Prostate gland (tissue), 2 donors: Measurements from ENCODE around the gene MYO18B. TPM values are rescaled to one million over a fixed set of nuclear protein-coding genes. Genes with fewer than 3 reads are reported as not detected.

Experiments used
- DNase-seq: peaks from one replicate; pipeline ENCODE4 v3.0.0-alpha.2; 2019; ENCODE audit warnings: low spot score
- H3K27ac ChIP-seq, 2 donors: fragments of 200-600 bp; sonication (generic); 2 replicates each; pipeline ENCODE4 v1.5.1; 2017 to 2019
- H3K27me3 ChIP-seq: fragments of 200-600 bp; sonication (generic); replicated peaks from 2 replicates; pipeline ENCODE4 v1.5.1; 2019; ENCODE audit not compliant: insufficient read depth
- H3K36me3 ChIP-seq, 2 donors: fragments of 200-600 bp; sonication (generic); 1 replicate in 1 of 2; 2 replicates in 1 of 2; pipeline versions ENCODE4 v1.5.1 to v1.8.1; 2017 to 2019
- H3K4me1 ChIP-seq: fragments of 200-600 bp; sonication (generic); replicated peaks from 2 replicates; pipeline ENCODE4 v1.5.1; 2019
- H3K4me3 ChIP-seq, 2 donors: fragments of 200-600 bp; sonication (generic); 2 replicates each; pipeline ENCODE4 v1.5.1; 2017 to 2019
- H3K9me3 ChIP-seq: fragments of 200-600 bp; sonication (generic); 2 replicates; pipeline ENCODE4 v1.5.1; 2017
- CTCF ChIP-seq, 4 experiments: fragments of 200-600 bp in 2 of 4; fragments of 450-650 bp in 2 of 4; sonication (generic) in 2 of 4; IDR thresholded peaks; 1 replicate in 3 of 4; 2 replicates in 1 of 4; pipeline ENCODE4 v1.5.1; 2016 to 2019; ENCODE audit warnings: antibody characterized with exemption in 4 of 4, mild to moderate bottlenecking in 2 of 4, moderate library complexity in 2 of 4
- POLR2A ChIP-seq: fragments of 450-650 bp; IDR thresholded peaks from one replicate; pipeline ENCODE4 v1.6.1; 2016; ENCODE audit warnings: antibody characterized with exemption, mild to moderate bottlenecking
- POLR2AphosphoS5 ChIP-seq: sonication (generic); formaldehyde crosslinking; IDR thresholded peaks from one replicate; pipeline ENCODE4 v1.6.1; 2017; ENCODE audit warnings: antibody characterized with exemption
- WGBS: methylation state at CpG from one replicate; pipeline ENCODE4 v1.1.5; 2018; 5-methylcytosine and 5-hydroxymethylcytosine counted together
- intact Hi-C: fragments of 100-400 bp; cut with DNase I; formaldehyde crosslinking; loops from one replicate; pipeline ENCODE4 v1.14.2; 2022
- total RNA-seq, 2 donors: library from RNA; depleted of rRNA; stranded (reverse); fragments of >200 nt; gene quantifications; one replicate each; pipeline ENCODE4 v1.1.0, GENCODE V29; 2016

MYO18B gene
- total RNA-seq, 2 donors from 2014 or later = 3.1 to 7.1 TPM

- Histone ChIP-seq H3K9me3 (no peaks in the 10 kb centered on the region), H3K27ac (no peak overlapping the region), H3K4me3 (no peak overlapping the region), H3K4me1 (no peaks in the 10 kb centered on the region), H3K36me3 (no peaks in the 10 kb centered on the region), H3K27me3 (no peaks in the 10 kb centered on the region)
- TF ChIP-seq POLR2A = no peak
- WGBS = 68% methylated on average over 8 of the region's 8 CpGs
- intact Hi-C loops = loop anchor here (5.0 kb wide), 1 partner anchor 552 kb away; no protein-coding TSS in a partner anchor
- no peak for DNase-seq
Measured at GRCh38 chr22:25775531-25775930, 33.5 kb downstream of the MYO18B start.

DNA sequence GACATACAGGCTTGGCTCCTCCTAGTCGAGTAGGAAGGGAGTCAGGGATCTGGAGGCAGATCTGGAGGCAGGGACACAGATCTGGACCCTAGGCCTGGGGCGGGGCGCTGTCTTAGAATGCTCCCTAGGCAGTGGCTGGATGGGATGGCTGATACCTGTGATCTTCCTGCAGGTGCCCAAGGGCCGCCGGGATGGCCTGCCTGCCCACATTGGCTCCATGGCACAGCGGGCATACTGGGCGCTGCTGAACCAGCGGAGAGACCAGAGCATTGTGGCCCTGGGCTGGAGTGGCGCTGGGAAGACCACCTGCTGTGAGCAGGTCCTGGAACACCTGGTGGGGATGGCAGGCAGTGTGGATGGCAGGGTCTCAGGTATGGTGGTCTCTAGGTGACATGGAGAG, 35.4 kb downstream of the MYO18B start:
- TF ChIP-seq CTCF (IDR thresholded peaks at IDR 0.05) (no peak), POLR2AphosphoS5 (no peak), POLR2A (no peak)
- Histone ChIP-seq H3K36me3 (no peaks in the 10 kb centered on the region), H3K9me3 (no peaks in the 10 kb centered on the region), H3K27me3 (no peaks in the 10 kb centered on the region), H3K4me1 (no peaks in the 10 kb centered on the region), H3K27ac (no peak overlapping the region), H3K4me3 (no peak overlapping the region)
- intact Hi-C loops = loop anchor here (5.0 kb wide), 1 partner anchor 550 kb away; no protein-coding TSS in a partner anchor
- WGBS = 81% methylated on average over 7 of the region's 9 CpGs
- DNase-seq = no peak

GRCh38 chr22:25777870-25778269, 35.9 kb downstream of the MYO18B start:
- H3K4me1 ChIP-seq = no peaks in the 10 kb centered on the region
- H3K9me3 ChIP-seq = no peaks in the 10 kb centered on the region
- no peaks in the 10 kb centered on the region for H3K27me3 ChIP-seq
- H3K36me3 ChIP-seq = no peaks in the 10 kb centered on the region
- intact Hi-C loops = loop anchor here (5.0 kb wide), 1 partner anchor 549 kb away; no protein-coding TSS in a partner anchor
- DNase-seq = peak; percentile 16
- no peak overlapping the region for H3K4me3 ChIP-seq
- H3K27ac ChIP-seq = no peak overlapping the region
- 42% methylated on average over 8 of the region's 8 CpGs for WGBS
- TF ChIP-seq CTCF (IDR thresholded peaks at IDR 0.05) (peak in 3 of 4 experiments; percentile 16 to 27 (median 19)), POLR2AphosphoS5 (no peak)

DNA sequence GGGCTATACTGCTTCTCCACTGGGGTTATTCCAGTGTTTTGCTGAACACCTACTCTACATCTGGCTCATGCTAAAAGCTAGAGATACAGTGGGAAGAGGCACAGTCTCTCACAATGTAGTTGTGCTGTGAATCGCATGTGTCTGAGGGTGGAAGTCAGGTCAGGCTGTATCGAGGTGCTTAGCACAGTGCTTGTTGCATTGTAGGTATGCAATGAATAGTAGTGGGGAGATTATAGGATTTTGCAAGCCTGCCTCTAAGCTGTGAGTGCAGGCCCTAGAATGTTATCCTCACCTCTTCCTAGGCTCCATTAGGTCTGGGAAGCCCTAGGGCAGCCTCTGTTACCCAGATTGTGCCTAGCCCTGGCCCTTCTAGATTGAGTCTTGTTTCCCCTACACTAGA, 37.4 kb downstream of the MYO18B start:
- Histone ChIP-seq H3K27ac (no peak overlapping the region), H3K4me1 (no peaks in the 10 kb centered on the region), H3K9me3 (no peaks in the 10 kb centered on the region), H3K27me3 (no peaks in the 10 kb centered on the region), H3K36me3 (no peaks in the 10 kb centered on the region), H3K4me3 (no peak overlapping the region)
- WGBS = 95% methylated on average over 2 of the region's 2 CpGs
- TF ChIP-seq POLR2A = no peak
- TF ChIP-seq POLR2AphosphoS5 = no peak
- TF ChIP-seq CTCF (IDR thresholded peaks at IDR 0.05) = no peak
- DNase-seq = no peak
- intact Hi-C loops = loop anchor here (5.0 kb wide), 1 partner anchor 548 kb away; no protein-coding TSS in a partner anchor

DNA sequence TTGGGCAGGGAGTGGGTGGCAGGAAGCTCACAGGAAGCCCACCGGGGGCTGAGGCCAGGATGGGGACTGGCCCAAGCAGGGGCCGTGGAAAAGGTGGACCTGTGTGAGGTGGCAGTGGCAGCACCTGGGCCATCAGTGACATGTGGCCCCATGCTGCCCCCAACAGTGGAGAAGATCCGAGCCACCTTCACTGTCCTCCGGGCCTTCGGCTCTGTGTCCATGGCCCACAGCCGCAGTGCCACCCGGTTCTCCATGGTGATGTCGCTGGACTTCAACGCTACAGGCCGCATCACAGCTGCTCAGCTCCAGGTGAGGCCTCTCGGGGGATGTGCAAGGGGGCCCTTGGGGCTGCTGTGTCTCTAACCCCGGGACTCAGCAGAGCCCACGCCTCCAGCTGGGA, 37.9 kb downstream of the MYO18B start:
- no peaks in the 10 kb centered on the region for H3K9me3 ChIP-seq
- TF ChIP-seq POLR2A (no peak), CTCF (IDR thresholded peaks at IDR 0.05) (no peak), POLR2AphosphoS5 (no peak)
- 90% methylated on average over 13 of the region's 13 CpGs for WGBS
- no peaks in the 10 kb centered on the region for H3K27me3 ChIP-seq
- H3K27ac ChIP-seq = no peak overlapping the region
- no peaks in the 10 kb centered on the region for H3K36me3 ChIP-seq
- H3K4me3 ChIP-seq = no peak overlapping the region
- intact Hi-C loops = loop anchor here (5.0 kb wide), 1 partner anchor 547 kb away; no protein-coding TSS in a partner anchor
- no peaks in the 10 kb centered on the region for H3K4me1 ChIP-seq
- DNase-seq = no peak
